Measurements from ENCODE around the gene B4GALT5. TPM values are rescaled to one million over a fixed set of nuclear protein-coding genes. Genes with fewer than 3 reads are reported as not detected.

Gene B4GALT5
- polyA plus RNA-seq, 2 donors = 17.9 to 28.3 TPM

- Histone ChIP-seq H3K4me1 (ENCODE audit: control insufficient read depth in 2 of 2, insufficient read depth in 2 of 2, low read length in 1 of 2) (peaks cover 4 to 12% of the 10 kb centered on the region in 2 donors), H3K4me3 (ENCODE audit: low read depth in 1 of 2, low read length in 2 of 2) (no peak overlapping the region), H3K27ac (ENCODE audit: low read depth in 2 of 2, low read length in 1 of 2) (no peak overlapping the region), H3K9me3 (ENCODE audit: control insufficient read depth in 2 of 2, insufficient read depth in 1 of 2, low read depth in 1 of 2, low read length in 1 of 2) (no peaks in the 10 kb centered on the region), H3K36me3 (ENCODE audit: control insufficient read depth in 2 of 2, insufficient read depth in 2 of 2, low read length in 1 of 2) (no peaks in the 10 kb centered on the region), H3K27me3 (ENCODE audit: control insufficient read depth in 1 of 2, insufficient read depth in 2 of 2, low read length in 2 of 2) (no peaks in the 10 kb centered on the region)
- WGBS, 2 donors = 88 to 94% methylated on average over 1 of the region's 1 CpG
Measured at GRCh38 chr20:49607568-49607967, 106.1 kb downstream of the B4GALT5 start.

- 70 to 79% methylated on average over 11 of the region's 11 CpGs for WGBS, 2 donors
- Histone ChIP-seq H3K4me3 (ENCODE audit: low read depth in 1 of 2, low read length in 2 of 2) (no peak overlapping the region), H3K9me3 (ENCODE audit: control insufficient read depth in 2 of 2, insufficient read depth in 1 of 2, low read depth in 1 of 2, low read length in 1 of 2) (no peaks in the 10 kb centered on the region), H3K36me3 (ENCODE audit: control insufficient read depth in 2 of 2, insufficient read depth in 2 of 2, low read length in 1 of 2) (no peaks in the 10 kb centered on the region), H3K27me3 (ENCODE audit: control insufficient read depth in 1 of 2, insufficient read depth in 2 of 2, low read length in 2 of 2) (no peaks in the 10 kb centered on the region), H3K27ac (ENCODE audit: low read depth in 2 of 2, low read length in 1 of 2) (no peak overlapping the region), H3K4me1 (ENCODE audit: control insufficient read depth in 2 of 2, insufficient read depth in 2 of 2, low read length in 1 of 2) (no peaks in the 10 kb centered on the region)
Measured at GRCh38 chr20:49603209-49603627, 110.5 kb downstream of the B4GALT5 start.

DNA sequence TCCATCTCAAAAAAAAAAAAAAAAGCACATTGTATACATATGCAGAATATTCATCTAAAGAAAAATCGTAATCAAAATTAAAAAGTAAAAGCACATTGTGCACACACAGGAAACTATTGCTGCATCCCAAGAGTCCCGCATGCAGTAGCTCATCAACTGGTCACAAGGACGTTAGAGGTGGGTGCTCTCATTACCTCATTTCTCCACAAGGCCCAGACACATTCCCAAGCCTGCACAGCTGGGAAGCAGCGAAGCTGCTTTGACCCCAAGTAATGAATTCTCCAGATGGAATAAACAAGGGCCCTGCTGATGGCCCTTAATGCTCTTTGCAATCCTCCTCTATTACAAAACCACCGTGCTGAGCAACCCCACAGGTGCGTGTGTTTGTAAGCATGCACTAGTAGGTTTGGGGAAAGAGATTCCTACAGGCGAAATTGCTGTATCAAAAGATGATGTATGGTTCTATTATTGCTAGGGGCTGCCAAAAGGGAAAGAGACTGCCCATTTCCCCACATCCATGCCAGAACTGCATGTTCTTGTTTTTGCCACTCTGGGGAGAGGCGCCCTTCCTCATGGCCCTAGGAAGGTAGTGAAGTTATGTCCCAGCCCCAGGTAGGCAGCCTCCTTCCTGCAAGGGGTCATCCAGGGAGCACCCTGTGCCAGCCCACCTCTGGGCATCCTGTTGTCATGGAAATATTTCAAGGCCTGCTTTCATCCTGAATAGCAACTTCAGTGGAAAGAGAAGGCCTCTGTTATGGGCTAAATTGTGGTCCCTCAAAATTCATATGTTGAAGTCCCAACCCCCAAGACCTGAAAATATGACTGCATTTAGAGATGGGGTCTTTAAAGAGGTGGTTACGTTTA, 111.1 kb downstream of the B4GALT5 start:
- 80 to 84% methylated on average over 9 of the region's 9 CpGs for WGBS, 2 donors
- no peaks in the 10 kb centered on the region for H3K27me3 ChIP-seq (ENCODE audit: control insufficient read depth in 1 of 2, insufficient read depth in 2 of 2, low read length in 2 of 2)
- no peak overlapping the region for H3K4me3 ChIP-seq (ENCODE audit: low read depth in 1 of 2, low read length in 2 of 2)
- peak overlapping the region in 1 of 2 donors; percentile 35 for H3K27ac ChIP-seq (ENCODE audit: low read depth in 2 of 2, low read length in 1 of 2)
- H3K36me3 ChIP-seq (ENCODE audit: control insufficient read depth in 2 of 2, insufficient read depth in 2 of 2, low read length in 1 of 2) = no peaks in the 10 kb centered on the region
- no peaks in the 10 kb centered on the region for H3K4me1 ChIP-seq (ENCODE audit: control insufficient read depth in 2 of 2, insufficient read depth in 2 of 2, low read length in 1 of 2)
- H3K9me3 ChIP-seq (ENCODE audit: control insufficient read depth in 2 of 2, insufficient read depth in 1 of 2, low read depth in 1 of 2, low read length in 1 of 2) = no peaks in the 10 kb centered on the region

DNA sequence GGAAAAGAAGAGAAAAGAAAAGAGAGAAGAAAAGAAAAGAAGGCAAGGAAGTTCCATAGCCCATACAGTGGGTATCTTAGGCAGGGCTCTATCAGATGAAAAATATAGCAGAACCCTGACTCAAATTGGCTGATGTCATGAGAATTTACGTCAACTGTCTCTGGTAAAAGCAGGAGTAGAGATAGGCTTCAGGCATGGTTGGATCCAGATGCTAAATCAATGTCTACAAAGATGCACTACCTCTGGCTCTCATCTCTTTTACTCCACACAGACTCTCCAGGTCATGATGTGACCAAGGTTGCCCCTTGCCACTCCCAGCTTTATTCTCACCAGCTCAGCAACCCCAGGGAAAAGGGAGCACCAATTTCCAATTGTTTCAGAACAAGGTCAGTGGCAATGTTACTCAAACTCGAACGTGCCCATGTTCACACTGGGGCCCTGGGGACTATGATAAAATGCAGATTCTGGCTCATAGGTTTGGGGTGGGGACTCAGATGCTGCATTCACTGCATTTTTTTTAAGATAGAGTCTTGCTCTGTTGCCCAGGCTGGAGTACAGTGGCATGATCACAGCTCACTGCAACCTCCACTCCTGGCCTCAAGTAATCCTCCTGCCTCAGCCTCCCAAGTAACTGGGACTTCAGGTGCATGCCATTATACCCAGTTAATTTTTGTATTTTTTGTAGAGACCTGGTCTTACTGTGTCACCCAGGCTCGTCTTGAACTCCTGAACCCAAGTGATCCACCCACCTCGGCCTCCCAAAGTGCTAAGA, 112.3 kb downstream of the B4GALT5 start:
- Histone ChIP-seq H3K9me3 (ENCODE audit: control insufficient read depth in 2 of 2, insufficient read depth in 1 of 2, low read depth in 1 of 2, low read length in 1 of 2) (no peaks in the 10 kb centered on the region), H3K36me3 (ENCODE audit: control insufficient read depth in 2 of 2, insufficient read depth in 2 of 2, low read length in 1 of 2) (no peaks in the 10 kb centered on the region), H3K27me3 (ENCODE audit: control insufficient read depth in 1 of 2, insufficient read depth in 2 of 2, low read length in 2 of 2) (no peaks in the 10 kb centered on the region), H3K27ac (ENCODE audit: low read depth in 2 of 2, low read length in 1 of 2) (no peak overlapping the region), H3K4me1 (ENCODE audit: control insufficient read depth in 2 of 2, insufficient read depth in 2 of 2, low read length in 1 of 2) (no peaks in the 10 kb centered on the region), H3K4me3 (ENCODE audit: low read depth in 1 of 2, low read length in 2 of 2) (no peak overlapping the region)
- 90% methylated on average over 5 of the region's 5 CpGs for WGBS, 2 donors

DNA sequence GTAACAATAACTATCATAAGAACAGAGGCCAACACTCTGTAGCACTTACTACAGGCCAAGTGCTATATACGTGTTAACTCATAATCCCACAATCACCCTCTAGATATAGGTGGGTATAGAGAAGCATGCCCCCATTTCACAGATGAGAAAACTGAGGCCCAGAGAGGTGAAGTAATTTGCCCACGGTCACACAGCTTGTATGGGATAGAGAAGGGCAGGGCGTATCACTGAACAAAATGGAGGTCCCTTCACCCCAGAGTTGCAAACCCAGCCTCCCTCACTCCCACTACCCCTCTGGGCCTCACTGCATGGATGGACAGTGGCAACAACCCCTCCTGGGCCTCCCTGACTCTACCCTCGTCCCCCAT, 113.9 kb downstream of the B4GALT5 start:
- no peaks in the 10 kb centered on the region for H3K9me3 ChIP-seq (ENCODE audit: control insufficient read depth in 2 of 2, insufficient read depth in 1 of 2, low read depth in 1 of 2, low read length in 1 of 2)
- H3K4me1 ChIP-seq (ENCODE audit: control insufficient read depth in 2 of 2, insufficient read depth in 2 of 2, low read length in 1 of 2) = peaks cover under 1 to 4% of the 10 kb centered on the region in 2 donors
- H3K36me3 ChIP-seq (ENCODE audit: control insufficient read depth in 2 of 2, insufficient read depth in 2 of 2, low read length in 1 of 2) = no peaks in the 10 kb centered on the region
- no peak overlapping the region for H3K4me3 ChIP-seq (ENCODE audit: low read depth in 1 of 2, low read length in 2 of 2)
- WGBS, 2 donors = 88 to 93% methylated on average over 4 of the region's 4 CpGs
- H3K27me3 ChIP-seq (ENCODE audit: control insufficient read depth in 1 of 2, insufficient read depth in 2 of 2, low read length in 2 of 2) = no peaks in the 10 kb centered on the region
- H3K27ac ChIP-seq (ENCODE audit: low read depth in 2 of 2, low read length in 1 of 2) = no peak overlapping the region

DNA sequence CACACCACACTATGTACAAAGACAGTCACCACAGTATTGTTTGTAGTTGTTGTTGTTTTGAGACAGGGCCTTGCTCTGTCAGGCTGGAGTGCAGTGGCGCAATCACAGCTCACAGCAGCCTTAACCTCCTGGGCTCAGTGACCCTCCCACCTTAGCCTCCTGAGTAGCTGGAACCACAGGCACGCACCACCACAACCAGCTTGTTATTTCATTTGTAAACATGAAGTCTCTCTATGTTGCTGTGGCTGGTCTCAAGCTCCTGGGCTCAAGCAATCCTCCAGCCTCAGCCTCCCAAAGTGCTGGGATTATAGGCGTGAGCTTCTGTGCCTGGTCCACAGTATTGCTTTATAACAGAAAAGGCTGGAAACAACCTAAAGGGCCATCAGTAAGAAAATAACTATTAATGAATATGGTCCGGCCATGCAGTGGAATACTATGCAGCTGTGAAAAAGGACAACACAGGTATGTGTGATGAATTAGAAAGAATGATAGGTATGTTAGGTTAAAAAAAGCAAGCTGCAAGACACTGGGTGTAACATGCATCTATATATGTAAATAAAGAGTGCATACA, 115.8 kb downstream of the B4GALT5 start:
- H3K9me3 ChIP-seq (ENCODE audit: control insufficient read depth in 2 of 2, insufficient read depth in 1 of 2, low read depth in 1 of 2, low read length in 1 of 2) = no peaks in the 10 kb centered on the region
- no peak overlapping the region for H3K27ac ChIP-seq (ENCODE audit: low read depth in 2 of 2, low read length in 1 of 2)
- no peaks in the 10 kb centered on the region for H3K36me3 ChIP-seq (ENCODE audit: control insufficient read depth in 2 of 2, insufficient read depth in 2 of 2, low read length in 1 of 2)
- peaks cover 9 to 14% of the 10 kb centered on the region in 2 donors for H3K4me1 ChIP-seq (ENCODE audit: control insufficient read depth in 2 of 2, insufficient read depth in 2 of 2, low read length in 1 of 2)
- H3K4me3 ChIP-seq (ENCODE audit: low read depth in 1 of 2, low read length in 2 of 2) = no peak overlapping the region
- H3K27me3 ChIP-seq (ENCODE audit: control insufficient read depth in 1 of 2, insufficient read depth in 2 of 2, low read length in 2 of 2) = no peaks in the 10 kb centered on the region
- WGBS, 2 donors = 95 to 97% methylated on average over 4 of the region's 4 CpGs

- WGBS, 2 donors = 62 to 67% methylated on average over 15 of the region's 15 CpGs
- Histone ChIP-seq H3K27ac (ENCODE audit: low read depth in 2 of 2, low read length in 1 of 2) (peak overlapping the region; percentile 11 to 79), H3K9me3 (ENCODE audit: control insufficient read depth in 2 of 2, insufficient read depth in 1 of 2, low read depth in 1 of 2, low read length in 1 of 2) (no peaks in the 10 kb centered on the region), H3K4me3 (ENCODE audit: low read depth in 1 of 2, low read length in 2 of 2) (no peak overlapping the region), H3K36me3 (ENCODE audit: control insufficient read depth in 2 of 2, insufficient read depth in 2 of 2, low read length in 1 of 2) (no peaks in the 10 kb centered on the region), H3K27me3 (ENCODE audit: control insufficient read depth in 1 of 2, insufficient read depth in 2 of 2, low read length in 2 of 2) (no peaks in the 10 kb centered on the region), H3K4me1 (ENCODE audit: control insufficient read depth in 2 of 2, insufficient read depth in 2 of 2, low read length in 1 of 2) (peaks cover 9 to 14% of the 10 kb centered on the region in 2 donors)
Measured at GRCh38 chr20:49595811-49596561, 117.7 kb downstream of the B4GALT5 start.

GRCh38 chr20:49595346-49595745, 118.3 kb downstream of the B4GALT5 start:
- no peaks in the 10 kb centered on the region for H3K36me3 ChIP-seq (ENCODE audit: control insufficient read depth in 2 of 2, insufficient read depth in 2 of 2, low read length in 1 of 2)
- no peak overlapping the region for H3K4me3 ChIP-seq (ENCODE audit: low read depth in 1 of 2, low read length in 2 of 2)
- peak overlapping the region; percentile 54 to 79 for H3K27ac ChIP-seq (ENCODE audit: low read depth in 2 of 2, low read length in 1 of 2)
- H3K4me1 ChIP-seq (ENCODE audit: control insufficient read depth in 2 of 2, insufficient read depth in 2 of 2, low read length in 1 of 2) = peaks cover 9 to 14% of the 10 kb centered on the region in 2 donors
- H3K9me3 ChIP-seq (ENCODE audit: control insufficient read depth in 2 of 2, insufficient read depth in 1 of 2, low read depth in 1 of 2, low read length in 1 of 2) = no peaks in the 10 kb centered on the region
- H3K27me3 ChIP-seq (ENCODE audit: control insufficient read depth in 1 of 2, insufficient read depth in 2 of 2, low read length in 2 of 2) = no peaks in the 10 kb centered on the region
- 85 to 90% methylated on average over 10 of the region's 10 CpGs for WGBS, 2 donors

GRCh38 chr20:49594931-49595315, 118.8 kb downstream of the B4GALT5 start:
- no peaks in the 10 kb centered on the region for H3K36me3 ChIP-seq (ENCODE audit: control insufficient read depth in 2 of 2, insufficient read depth in 2 of 2, low read length in 1 of 2)
- H3K4me1 ChIP-seq (ENCODE audit: control insufficient read depth in 2 of 2, insufficient read depth in 2 of 2, low read length in 1 of 2) = peaks cover 9 to 14% of the 10 kb centered on the region in 2 donors
- WGBS, 2 donors = 86 to 93% methylated on average over 5 to 6 of the region's 6 CpGs
- H3K9me3 ChIP-seq (ENCODE audit: control insufficient read depth in 2 of 2, insufficient read depth in 1 of 2, low read depth in 1 of 2, low read length in 1 of 2) = no peaks in the 10 kb centered on the region
- no peak overlapping the region for H3K4me3 ChIP-seq (ENCODE audit: low read depth in 1 of 2, low read length in 2 of 2)
- no peaks in the 10 kb centered on the region for H3K27me3 ChIP-seq (ENCODE audit: control insufficient read depth in 1 of 2, insufficient read depth in 2 of 2, low read length in 2 of 2)
- H3K27ac ChIP-seq (ENCODE audit: low read depth in 2 of 2, low read length in 1 of 2) = peak overlapping the region; percentile 54 to 85

All from esophagus (tissue), 2 donors.